Brain pericyte (primary cell): ENCODE data around the gene CCDC102A.

Experiments
- DNase-seq: peaks from one replicate; pipeline ENCODE4 v3.0.0-alpha.2; 2012; ENCODE audit warnings: low read depth, low spot score

Gene CCDC102A

GRCh38 chr16:57519796-57520360 lies 16.5 kb downstream of the CCDC102A start:
- DNase-seq = peak; percentile 25

- no peak for DNase-seq
Measured at GRCh38 chr16:57518922-57519321, 17.4 kb downstream of the CCDC102A start.

DNA sequence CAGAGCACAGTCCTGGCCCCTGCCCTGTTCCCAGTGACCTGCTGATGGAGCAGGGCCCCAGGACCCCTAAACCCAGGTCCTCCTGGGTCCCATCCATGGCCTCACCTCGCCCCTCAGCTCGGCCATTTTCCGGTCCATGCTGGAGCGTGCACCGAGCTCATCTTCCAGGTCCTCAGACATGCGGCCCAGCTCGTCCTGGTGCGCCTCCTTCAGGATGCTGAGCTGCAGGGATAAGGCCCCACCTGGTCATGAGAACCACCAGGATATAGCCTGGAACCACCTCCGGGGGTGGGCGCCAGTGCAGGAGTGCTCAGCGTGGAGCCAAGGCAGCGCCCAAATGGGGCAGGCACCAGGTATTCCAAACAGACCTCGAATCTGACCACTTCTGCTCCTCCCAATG lies 17.9 kb downstream of the CCDC102A start:
- DNase-seq = no peak

DNA sequence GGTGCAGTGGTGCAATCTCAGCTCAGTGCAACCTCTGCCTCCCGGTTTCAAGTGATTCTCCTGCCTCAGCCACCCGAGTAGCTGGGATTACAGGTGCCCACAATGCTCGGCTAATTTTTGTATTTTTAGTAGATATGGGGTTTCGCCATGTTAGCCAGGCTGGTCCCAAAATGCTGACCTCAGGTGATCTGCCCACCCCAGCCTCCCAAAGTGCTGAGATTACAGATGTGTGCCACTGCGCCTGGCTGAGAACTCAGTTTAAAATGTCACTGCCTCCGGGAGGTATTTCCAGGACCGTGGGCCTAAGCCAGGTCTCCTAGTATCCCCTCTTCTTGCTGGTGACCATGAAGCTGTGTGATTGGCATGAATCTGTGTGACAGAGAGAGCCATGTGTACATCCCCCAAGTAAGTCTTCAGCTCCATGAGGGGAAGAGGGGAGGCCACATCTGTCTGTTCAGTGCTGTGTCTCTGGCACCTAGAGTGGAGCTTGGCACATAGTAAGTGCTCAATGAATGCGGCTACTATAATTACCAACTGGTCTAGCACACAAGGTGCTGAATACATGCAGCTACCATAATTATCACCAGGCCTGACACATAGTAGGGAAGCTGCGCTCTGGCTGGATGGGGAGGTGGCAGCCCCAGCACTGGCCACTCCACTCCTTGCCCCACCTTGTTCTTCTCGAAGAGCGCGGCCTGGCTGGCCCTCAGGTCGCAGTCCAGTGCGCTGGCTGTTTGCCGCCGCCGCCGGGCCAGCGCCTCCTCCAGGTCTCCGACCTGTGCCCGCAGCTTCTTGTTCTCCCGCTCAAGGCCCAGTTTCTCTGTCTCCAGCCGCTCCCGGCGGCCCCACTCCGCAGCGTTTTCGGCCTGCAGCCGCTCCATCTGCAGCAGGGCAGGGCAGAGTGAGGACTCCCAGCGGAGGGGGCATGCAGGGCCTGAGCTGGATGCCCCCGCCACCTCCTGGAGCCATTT lies 18.7 kb downstream of the CCDC102A start:
- no peak for DNase-seq

DNA sequence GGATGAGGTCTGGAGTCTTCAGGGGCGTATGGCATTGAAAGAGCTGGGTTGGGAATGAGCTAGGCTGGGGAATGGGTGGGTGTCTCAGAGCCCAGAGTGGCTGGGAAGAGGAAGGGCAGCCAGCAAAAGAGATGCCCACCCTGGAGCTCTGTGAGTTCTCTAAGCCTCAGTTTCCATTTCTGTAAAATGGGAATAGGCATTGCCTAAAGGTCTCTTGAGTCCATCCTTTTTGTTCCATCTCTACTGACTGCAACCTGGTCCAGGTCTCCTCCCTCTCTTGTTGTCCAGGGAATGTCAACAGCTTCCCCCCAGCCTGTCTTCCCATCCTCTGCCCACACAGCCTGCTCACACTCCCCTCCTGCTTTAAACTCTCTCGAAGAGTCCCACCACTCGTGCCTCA lies 19.6 kb downstream of the CCDC102A start:
- DNase-seq = no peak

GRCh38 chr16:57516176-57516725 lies 20.1 kb downstream of the CCDC102A start:
- no peak for DNase-seq

DNA sequence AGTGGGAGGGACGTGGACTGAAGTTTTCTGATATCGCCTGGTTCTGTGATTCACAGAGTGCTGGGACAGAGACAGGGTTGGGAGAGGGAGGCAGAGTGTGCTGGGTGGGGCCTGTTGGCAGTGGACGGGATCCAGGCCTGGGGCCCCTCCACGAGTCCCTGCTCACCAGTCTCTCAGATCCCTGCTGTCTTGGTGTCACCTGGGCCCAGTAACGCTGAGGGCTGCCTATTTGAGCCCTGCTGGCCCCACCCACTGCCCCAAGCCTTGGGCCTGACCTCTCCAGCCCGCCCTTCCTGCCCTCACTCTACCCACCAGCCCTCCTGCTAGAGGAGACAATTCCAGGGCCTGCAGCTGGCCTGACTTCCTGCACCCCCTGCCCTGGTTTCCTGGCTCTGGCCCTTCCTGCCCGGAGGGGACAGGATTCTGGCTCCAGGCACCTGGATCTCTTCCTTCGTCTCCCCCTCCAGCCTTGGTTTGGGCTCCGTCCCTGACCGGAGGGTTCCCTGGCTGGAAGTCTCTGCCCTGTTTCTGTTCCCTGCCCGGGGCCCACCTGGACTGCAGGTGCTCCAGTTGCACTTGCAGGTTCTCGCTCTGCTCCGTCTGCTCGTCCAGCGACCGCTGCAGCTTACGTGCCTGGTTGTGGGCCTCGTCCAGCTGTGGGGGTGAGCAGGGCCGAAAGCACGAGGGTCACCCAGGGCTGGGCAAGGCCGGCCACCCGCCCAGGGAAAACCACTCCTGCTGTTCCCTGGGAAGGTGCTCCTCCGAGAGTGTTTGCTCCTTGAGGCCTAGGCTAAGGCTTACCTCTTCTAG lies 21.4 kb downstream of the CCDC102A start:
- DNase-seq = no peak

GRCh38 chr16:57514371-57514770 lies 22.0 kb downstream of the CCDC102A start:
- DNase-seq = no peak

DNA sequence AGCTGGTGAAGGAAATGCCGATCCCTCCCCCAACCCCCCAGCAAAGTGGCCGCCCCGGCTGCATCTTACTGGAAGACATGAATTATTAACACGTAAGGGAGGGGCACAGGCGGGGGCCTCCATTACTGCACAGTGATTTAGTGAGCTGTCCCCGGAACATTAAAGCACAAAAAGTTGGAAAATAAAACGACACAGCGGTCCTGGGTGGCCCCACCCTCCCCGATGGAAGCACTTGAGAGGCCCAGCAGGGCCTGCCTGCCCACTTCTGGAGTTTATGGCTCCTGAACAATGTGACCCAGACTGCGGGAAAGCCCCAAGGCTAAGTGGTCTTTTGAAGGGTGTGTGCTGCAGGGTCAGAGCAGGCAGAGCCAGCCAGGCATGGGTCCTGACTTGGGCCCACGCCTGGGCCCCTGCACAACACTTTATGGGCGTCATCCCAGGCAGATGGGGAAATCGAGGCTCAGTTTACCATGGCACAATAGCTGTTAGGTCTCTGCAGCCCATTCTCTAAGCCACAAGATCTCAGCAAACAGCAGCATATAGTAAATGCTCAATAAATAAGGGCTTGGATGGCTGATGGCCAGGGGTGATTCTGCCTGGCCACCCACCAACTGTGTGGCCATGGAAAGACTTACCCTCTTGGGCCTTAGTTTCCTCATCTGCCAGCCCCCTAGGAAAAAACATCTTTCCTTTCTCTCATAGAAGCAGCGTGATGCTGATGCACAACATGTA lies 22.8 kb downstream of the CCDC102A start:
- DNase-seq = no peak

- no peak for DNase-seq
Measured at GRCh38 chr16:57512296-57513001, 23.9 kb downstream of the CCDC102A start.

DNA sequence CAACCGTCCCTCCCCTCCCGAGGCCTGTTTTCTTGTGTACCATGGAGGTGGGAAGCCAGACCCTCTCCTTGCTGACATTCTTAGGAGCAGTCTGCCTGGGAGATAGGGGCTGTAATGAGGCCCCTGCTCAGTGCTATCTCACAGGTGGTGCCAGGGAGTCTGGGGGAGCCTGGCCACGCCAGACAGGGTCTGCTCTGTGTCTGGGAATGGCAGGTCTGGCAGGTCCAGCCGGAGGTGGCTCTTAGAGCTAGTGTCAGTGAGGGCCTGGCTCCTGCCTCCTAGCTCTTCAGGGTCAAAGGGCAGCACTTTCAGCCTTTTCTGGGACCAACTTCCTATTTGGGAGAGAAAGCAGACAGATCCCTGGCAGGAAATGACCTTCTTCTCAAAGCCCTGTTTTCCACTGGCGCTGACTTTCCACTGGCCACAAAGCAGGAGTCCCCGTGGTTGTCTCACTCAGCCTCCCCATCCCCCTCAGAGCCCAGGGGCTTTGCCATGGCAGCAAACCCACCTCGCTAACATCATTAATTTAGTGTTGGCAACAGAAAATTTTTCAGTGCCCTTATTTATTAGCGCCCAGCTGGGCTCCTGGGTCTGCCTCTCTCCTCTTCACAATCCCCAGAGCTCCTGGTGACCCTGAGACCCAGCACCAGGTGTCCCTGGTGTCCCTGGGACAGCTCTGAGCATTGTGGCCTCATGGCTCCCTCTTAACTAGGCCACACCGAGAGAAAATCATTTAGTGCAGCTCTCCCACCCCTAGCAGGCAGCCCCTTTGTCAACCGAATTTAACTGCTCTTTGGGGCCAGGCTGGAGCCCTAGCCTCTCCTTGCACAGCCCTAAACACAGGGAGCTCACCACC lies 26.1 kb downstream of the CCDC102A start:
- DNase-seq = no peak

GRCh38 chr16:57509231-57509923 lies 27.0 kb downstream of the CCDC102A start:
- no peak for DNase-seq

- no peak for DNase-seq
Measured at GRCh38 chr16:57508035-57508425, 28.3 kb downstream of the CCDC102A start.

- no peak for DNase-seq
Measured at GRCh38 chr16:57507136-57508034, 29.0 kb downstream of the CCDC102A start.

DNA sequence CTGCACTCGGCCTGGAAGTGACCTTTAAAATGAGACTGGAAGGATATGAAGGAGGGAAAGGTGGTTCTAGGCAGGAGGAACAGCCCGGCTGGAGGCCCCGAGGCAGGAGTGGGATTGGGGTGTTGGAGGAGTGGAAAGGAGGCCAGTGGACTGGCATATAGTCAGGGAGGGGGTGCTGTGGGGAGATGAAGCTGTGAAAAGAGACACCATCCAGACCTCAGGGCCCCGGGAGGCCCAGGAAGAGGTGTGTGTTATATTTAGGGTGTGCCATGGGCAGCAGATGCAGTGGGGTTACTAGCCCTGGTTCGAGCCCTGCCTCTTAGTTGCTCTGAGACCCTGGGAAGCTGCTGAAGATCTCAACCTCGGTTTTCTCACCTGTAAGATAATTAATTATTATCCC lies 31.2 kb downstream of the CCDC102A start:
- DNase-seq = no peak

- no peak for DNase-seq
Measured at GRCh38 chr16:57504491-57504890, 31.9 kb downstream of the CCDC102A start.

DNA sequence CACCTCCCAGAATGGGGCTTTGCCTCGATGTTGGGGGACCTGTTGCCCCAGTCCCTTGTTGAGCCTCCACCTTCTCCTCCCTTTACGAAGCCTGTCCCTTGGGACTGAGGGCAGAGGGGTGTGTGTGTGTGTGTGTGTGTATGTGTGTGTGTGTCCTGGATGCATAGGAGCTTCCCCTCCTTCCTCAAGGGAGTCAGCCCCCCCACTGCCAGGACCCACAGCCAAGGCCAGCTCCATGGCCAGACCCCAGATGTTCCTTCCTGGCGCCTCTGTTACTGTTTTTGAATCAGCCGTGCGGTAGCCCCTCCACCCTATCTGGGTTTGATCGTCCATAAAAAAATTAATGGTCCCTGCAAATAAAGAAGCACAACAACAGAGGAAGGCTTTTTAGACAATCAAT lies 32.4 kb downstream of the CCDC102A start:
- no peak for DNase-seq

- no peak for DNase-seq
Measured at GRCh38 chr16:57503366-57503765, 33.0 kb downstream of the CCDC102A start.
